Nephron (organoid): Measurements from ENCODE around the gene FAM110D.

Experiments
- H3K27ac Mint-ChIP-seq, 3 experiments: 2 replicates each; pipeline ENCODE4 v1.8.0; 2020; ENCODE audit warnings: mixed read lengths in 3 of 3, mild to moderate bottlenecking in 2 of 3, moderate library complexity in 1 of 3
- H3K27me3 Mint-ChIP-seq: 2 replicates; pipeline ENCODE4 v1.8.0; 2021; ENCODE audit warnings: low read depth, mild to moderate bottlenecking, moderate library complexity, mixed read lengths
- H3K36me3 Mint-ChIP-seq: 2 replicates; pipeline ENCODE4 v1.8.0; 2020; ENCODE audit warnings: low read depth, mixed read lengths
- H3K4me1 Mint-ChIP-seq: 2 replicates; pipeline ENCODE4 v1.8.0; 2020; ENCODE audit warnings: mixed read lengths
- H3K4me3 Mint-ChIP-seq, 3 experiments: 2 replicates each; pipeline ENCODE4 v1.8.0; 2020; ENCODE audit warnings: mild to moderate bottlenecking in 3 of 3, mixed read lengths in 3 of 3, moderate library complexity in 2 of 3
- H3K9me3 Mint-ChIP-seq: 2 replicates; pipeline ENCODE4 v1.8.0; 2020; ENCODE audit warnings: mixed read lengths
- CTCF ChIP-seq, 3 experiments: fragments of 200-600 bp; sonication (generic); IDR thresholded peaks; one replicate each; pipeline ENCODE4 v1.5.0; 2021; ENCODE audit warnings: antibody characterized with exemption in 3 of 3; ENCODE audit not compliant: unreplicated experiment in 3 of 3

FAM110D gene

GRCh38 chr1:26189331-26189730, 30.5 kb downstream of the FAM110D start:
- Mint-ChIP-seq H3K27ac (no peak overlapping the region), H3K36me3 (no peaks in the 10 kb centered on the region), H3K4me3 (no peak overlapping the region), H3K4me1 (peaks cover 7% of the 10 kb centered on the region), H3K27me3 (no peaks in the 10 kb centered on the region), H3K9me3 (no peaks in the 10 kb centered on the region)
- no peak for TF ChIP-seq CTCF (IDR thresholded peaks at IDR 0.05; ENCODE audit: unreplicated experiment in 3 of 3)

- Mint-ChIP-seq H3K9me3 (no peaks in the 10 kb centered on the region), H3K4me1 (peaks cover 7% of the 10 kb centered on the region), H3K36me3 (no peaks in the 10 kb centered on the region), H3K4me3 (no peak overlapping the region), H3K27me3 (no peaks in the 10 kb centered on the region), H3K27ac (peak overlapping the region in 1 of 3 experiments; percentile 61)
- no peak for TF ChIP-seq CTCF (IDR thresholded peaks at IDR 0.05; ENCODE audit: unreplicated experiment in 3 of 3)
Measured at GRCh38 chr1:26189751-26190275, 30.9 kb downstream of the FAM110D start.

GRCh38 chr1:26190373-26190987, 31.6 kb downstream of the FAM110D start, which contains the start of gene CATSPER4:
CATSPER4 (plus strand) TSS chr1:26190602; CDS start chr1:26190628, 26 bp downstream.
- H3K27ac Mint-ChIP-seq = peak within 1 kb of the TSS in 2 of 3 experiments; percentile 51 to 61

DNA sequence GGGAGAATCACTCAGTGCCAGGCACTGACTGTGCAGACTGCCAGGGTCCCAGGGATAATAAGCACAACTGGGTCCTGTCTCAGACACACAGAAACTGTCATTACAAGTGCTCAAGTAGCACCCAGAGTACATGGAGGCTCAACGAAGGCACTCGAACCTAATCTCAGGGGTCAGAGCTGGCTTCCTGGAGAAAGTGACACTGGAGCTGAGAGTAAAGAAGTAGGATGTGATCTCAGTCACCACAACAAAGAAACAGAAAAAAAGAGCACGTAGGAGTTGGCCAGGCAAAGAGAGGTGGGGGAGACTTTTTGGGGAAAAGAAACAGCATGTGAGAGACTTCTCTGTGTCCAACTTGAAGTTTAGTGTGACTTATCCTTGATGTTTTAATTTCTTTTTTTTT, 32.9 kb downstream of the FAM110D start:
- Mint-ChIP-seq H3K4me1 (peaks cover 7% of the 10 kb centered on the region), H3K27ac (no peak overlapping the region), H3K36me3 (no peaks in the 10 kb centered on the region), H3K4me3 (no peak overlapping the region), H3K9me3 (no peaks in the 10 kb centered on the region), H3K27me3 (no peaks in the 10 kb centered on the region)
- no peak for TF ChIP-seq CTCF (IDR thresholded peaks at IDR 0.05; ENCODE audit: unreplicated experiment in 3 of 3)

More at GRCh38 chr1:26190373-26190987, 31.6 kb downstream of the FAM110D start, which contains the start of gene CATSPER4:
- Mint-ChIP-seq H3K4me1 (peaks cover 7% of the 10 kb centered on the region), H3K9me3 (no peaks in the 10 kb centered on the region), H3K27me3 (no peaks in the 10 kb centered on the region), H3K4me3 (no peak within 1 kb of the TSS), H3K36me3 (no peaks in the 10 kb centered on the region)
- TF ChIP-seq CTCF (IDR thresholded peaks at IDR 0.05; ENCODE audit: unreplicated experiment in 3 of 3) = peak in 2 of 3 experiments; percentile 9 to 38

- Mint-ChIP-seq H3K4me3 (no peak overlapping the region), H3K9me3 (no peaks in the 10 kb centered on the region), H3K4me1 (peaks cover 8% of the 10 kb centered on the region), H3K27me3 (peaks cover 4% of the 10 kb centered on the region), H3K36me3 (no peaks in the 10 kb centered on the region), H3K27ac (no peak overlapping the region)
- TF ChIP-seq CTCF (IDR thresholded peaks at IDR 0.05; ENCODE audit: unreplicated experiment in 3 of 3) = no peak
Measured at GRCh38 chr1:26195805-26196204, 36.9 kb downstream of the FAM110D start.

DNA sequence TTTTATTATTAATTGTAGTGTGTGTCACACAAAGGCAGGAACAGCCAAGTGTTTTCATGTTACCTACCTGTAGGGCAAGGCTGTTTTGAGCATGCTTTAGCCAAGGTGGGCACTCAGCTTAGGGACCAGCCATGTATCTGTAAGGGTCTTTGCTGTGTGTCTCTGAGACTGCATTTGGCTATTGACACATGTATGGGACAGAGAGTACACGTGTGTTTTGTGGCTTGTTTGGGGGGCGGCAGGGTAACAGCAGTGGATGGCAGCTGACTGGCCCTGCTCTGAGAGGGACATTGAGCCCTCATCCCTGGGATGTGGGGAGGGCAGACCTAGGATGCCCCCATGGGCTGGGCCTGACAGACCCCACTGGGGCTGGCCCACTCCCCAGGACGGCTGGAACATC, 38.4 kb downstream of the FAM110D start:
- H3K27me3 Mint-ChIP-seq = peaks cover 10% of the 10 kb centered on the region
- no peak for TF ChIP-seq CTCF (IDR thresholded peaks at IDR 0.05; ENCODE audit: unreplicated experiment in 3 of 3)
- H3K4me1 Mint-ChIP-seq = peaks cover 20% of the 10 kb centered on the region
- H3K36me3 Mint-ChIP-seq = no peaks in the 10 kb centered on the region
- H3K27ac Mint-ChIP-seq = no peak overlapping the region
- no peak overlapping the region for H3K4me3 Mint-ChIP-seq
- H3K9me3 Mint-ChIP-seq = no peaks in the 10 kb centered on the region
